ENCODE data around the gene TREML2.
A peak's percentile ranks its signal among the peaks of the same experiment; 100 is the strongest.
"Not testable (repeated sequence)": the region's sequence is repeated elsewhere in the genome, so short reads cannot be mapped to it uniquely, and the experiment has no call there.

The TREML2 gene

GRCh38 chr6:41208439-41209106, 7.6 kb upstream of the TREML2 start:
- DNase-seq = no peak

GRCh38 chr6:41204156-41204555, 3.2 kb upstream of the TREML2 start:
- DNase-seq = no peak

- no peak for DNase-seq
Observed at GRCh38 chr6:41201764-41202173, 820 bp upstream of the TREML2 start.

- DNase-seq = peak; percentile 25 to 28
Observed at GRCh38 chr6:41200296-41200900, 551 bp downstream of the TREML2 start.

- DNase-seq = no peak
Observed at GRCh38 chr6:41199552-41200246, 1.2 kb downstream of the TREML2 start.

- DNase-seq = no peak
Observed at GRCh38 chr6:41197234-41197633, 3.7 kb downstream of the TREML2 start.

GRCh38 chr6:41194386-41194785, 6.6 kb downstream of the TREML2 start:
- DNase-seq = no peak

GRCh38 chr6:41193884-41194283, 7.1 kb downstream of the TREML2 start:
- no peak for DNase-seq

GRCh38 chr6:41193171-41193734, 7.7 kb downstream of the TREML2 start:
- DNase-seq = no peak

GRCh38 chr6:41191569-41191968, 9.4 kb downstream of the TREML2 start:
- peak in 1 of 2 experiments; percentile 25 for DNase-seq

- DNase-seq = no peak
Observed at GRCh38 chr6:41190791-41191190, 10.2 kb downstream of the TREML2 start.

GRCh38 chr6:41189967-41190366, 11.0 kb downstream of the TREML2 start:
- no peak for DNase-seq

- not testable (repeated sequence) for DNase-seq
Observed at GRCh38 chr6:41189046-41189445, 11.9 kb downstream of the TREML2 start.

GRCh38 chr6:41187924-41188886, 12.7 kb downstream of the TREML2 start:
- DNase-seq = no peak

- DNase-seq = no peak
Observed at GRCh38 chr6:41186031-41186562, 14.9 kb downstream of the TREML2 start.

GRCh38 chr6:41184761-41185160, 16.2 kb downstream of the TREML2 start:
- DNase-seq = no peak

- DNase-seq = peak; percentile 29 to 38
Observed at GRCh38 chr6:41182069-41183034, 18.6 kb downstream of the TREML2 start.

GRCh38 chr6:41181566-41181965, 19.4 kb downstream of the TREML2 start:
- no peak for DNase-seq

- no peak for DNase-seq
Observed at GRCh38 chr6:41179163-41179562, 21.8 kb downstream of the TREML2 start.

- DNase-seq = no peak
Observed at GRCh38 chr6:41177695-41178094, 23.3 kb downstream of the TREML2 start.

- no peak for DNase-seq
Observed at GRCh38 chr6:41177287-41177686, 23.7 kb downstream of the TREML2 start.
